ENCODE measurements around the gene RFFL.

Gene RFFL

DNA sequence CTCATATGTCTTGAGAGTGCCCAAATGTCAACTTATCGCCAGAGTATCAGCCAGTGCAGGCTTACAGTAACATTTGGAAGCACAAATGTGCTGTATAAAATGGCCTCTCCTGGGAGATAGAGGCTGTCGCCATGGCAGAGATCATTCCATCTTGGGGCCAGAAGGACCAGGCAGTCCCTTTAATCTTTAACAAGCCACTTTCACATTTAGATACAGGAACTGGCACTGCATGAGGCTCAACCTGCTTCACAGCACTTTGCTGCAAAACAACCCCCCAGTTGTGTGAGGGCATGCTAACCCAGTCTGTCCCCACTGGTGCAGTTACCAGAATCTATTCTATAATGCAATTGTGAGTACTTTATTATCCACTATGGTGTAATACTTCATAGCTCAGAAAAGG is 4.7 kb upstream of the RFFL start (continued):
- TF ChIP-seq, protein P1, sequence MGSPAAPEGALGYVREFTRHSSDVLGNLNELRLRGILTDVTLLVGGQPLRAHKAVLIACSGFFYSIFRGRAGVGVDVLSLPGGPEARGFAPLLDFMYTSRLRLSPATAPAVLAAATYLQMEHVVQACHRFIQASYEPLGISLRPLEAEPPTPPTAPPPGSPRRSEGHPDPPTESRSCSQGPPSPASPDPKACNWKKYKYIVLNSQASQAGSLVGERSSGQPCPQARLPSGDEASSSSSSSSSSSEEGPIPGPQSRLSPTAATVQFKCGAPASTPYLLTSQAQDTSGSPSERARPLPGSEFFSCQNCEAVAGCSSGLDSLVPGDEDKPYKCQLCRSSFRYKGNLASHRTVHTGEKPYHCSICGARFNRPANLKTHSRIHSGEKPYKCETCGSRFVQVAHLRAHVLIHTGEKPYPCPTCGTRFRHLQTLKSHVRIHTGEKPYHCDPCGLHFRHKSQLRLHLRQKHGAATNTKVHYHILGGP (tag by site-specific recombination; IDR thresholded peaks at IDR 0.05) = no peak

DNA sequence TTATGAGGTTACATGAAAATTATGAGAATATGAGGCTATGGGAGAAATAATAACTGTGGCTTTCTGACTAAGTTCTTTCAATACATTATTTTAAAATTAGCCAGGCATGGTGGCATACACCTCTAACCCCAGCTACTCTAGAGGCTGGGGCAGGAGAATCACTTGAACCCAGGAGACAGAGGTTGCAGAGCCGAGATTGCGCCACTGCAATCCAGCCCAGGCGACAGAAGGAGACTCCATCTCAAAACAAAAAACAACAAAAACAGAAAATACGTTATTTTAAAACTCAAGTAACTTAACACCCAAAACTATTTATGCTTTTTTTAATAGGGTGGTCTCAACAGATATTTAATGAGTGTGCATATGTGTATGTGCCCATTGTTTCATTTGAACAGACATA is 2.4 kb upstream of the RFFL start:
- POLR2A ChIA-PET = no interaction called here
- CTCF ChIA-PET = interaction anchor here (0.6 to 3.3 kb wide), 3 partner anchors 24 to 272 kb away, joined by 4 to 18 read pairs (median 12); partner anchors contain the start of gene RAD51D
- TF ChIP-seq ZNF521 (tag by site-specific recombination; IDR thresholded peaks at IDR 0.05) (no peak), ZSCAN30 (tag by site-specific recombination; IDR thresholded peaks at IDR 0.05) (no peak), ZNF777 (tag by site-specific recombination; IDR thresholded peaks at IDR 0.05; ENCODE audit: borderline replicate concordance) (no peak), ZIC2 (tag by site-specific recombination; IDR thresholded peaks at IDR 0.05) (no peak), ZNF132 (tag by site-specific recombination; IDR thresholded peaks at IDR 0.05; ENCODE audit: borderline replicate concordance) (no peak), ZNF768 (tag by site-specific recombination; IDR thresholded peaks at IDR 0.05) (no peak)
- TF ChIP-seq, protein P2, sequence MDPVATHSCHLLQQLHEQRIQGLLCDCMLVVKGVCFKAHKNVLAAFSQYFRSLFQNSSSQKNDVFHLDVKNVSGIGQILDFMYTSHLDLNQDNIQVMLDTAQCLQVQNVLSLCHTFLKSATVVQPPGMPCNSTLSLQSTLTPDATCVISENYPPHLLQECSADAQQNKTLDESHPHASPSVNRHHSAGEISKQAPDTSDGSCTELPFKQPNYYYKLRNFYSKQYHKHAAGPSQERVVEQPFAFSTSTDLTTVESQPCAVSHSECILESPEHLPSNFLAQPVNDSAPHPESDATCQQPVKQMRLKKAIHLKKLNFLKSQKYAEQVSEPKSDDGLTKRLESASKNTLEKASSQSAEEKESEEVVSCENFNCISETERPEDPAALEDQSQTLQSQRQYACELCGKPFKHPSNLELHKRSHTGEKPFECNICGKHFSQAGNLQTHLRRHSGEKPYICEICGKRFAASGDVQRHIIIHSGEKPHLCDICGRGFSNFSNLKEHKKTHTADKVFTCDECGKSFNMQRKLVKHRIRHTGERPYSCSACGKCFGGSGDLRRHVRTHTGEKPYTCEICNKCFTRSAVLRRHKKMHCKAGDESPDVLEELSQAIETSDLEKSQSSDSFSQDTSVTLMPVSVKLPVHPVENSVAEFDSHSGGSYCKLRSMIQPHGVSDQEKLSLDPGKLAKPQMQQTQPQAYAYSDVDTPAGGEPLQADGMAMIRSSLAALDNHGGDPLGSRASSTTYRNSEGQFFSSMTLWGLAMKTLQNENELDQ (tag by site-specific recombination; IDR thresholded peaks at IDR 0.05; ENCODE audit: low read depth) = no peak

DNA sequence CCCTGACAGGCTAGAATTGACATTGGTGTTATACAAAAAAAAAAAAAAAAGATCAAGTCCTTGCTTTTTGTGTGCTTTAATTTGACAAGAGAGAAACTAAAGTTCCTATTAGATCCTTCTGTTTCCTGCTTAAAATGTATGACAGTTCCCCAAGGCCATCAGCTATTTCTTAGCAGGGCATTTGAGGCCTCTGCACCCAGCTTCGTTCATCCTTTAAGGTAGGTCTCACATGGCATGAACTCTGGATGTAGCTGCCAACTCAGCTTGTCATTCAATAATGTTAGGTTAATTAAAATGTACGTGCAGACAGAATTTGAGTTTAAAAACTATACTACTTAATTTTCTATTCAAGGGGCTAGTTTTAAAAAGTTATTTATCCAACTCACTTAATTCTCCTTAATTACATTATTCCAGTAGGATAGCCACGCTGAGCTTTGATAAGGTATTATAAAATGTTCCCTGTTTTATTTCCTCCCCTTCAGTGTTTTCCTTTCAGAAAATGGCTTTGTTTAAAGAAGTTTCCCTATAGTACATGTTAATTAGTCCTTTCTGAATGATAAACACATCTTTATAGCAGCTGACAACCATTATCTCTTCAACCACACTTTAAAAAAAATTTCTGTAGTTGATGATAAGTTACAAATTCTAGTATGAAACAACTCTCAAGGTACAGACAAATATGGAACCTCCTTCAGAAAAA is 1.2 kb upstream of the RFFL start:
- POLR2A ChIA-PET = interaction anchor here (0.6 to 1.2 kb wide), 2 partner anchors 28 to 309 kb away, joined by 3 read pairs; no protein-coding TSS in a partner anchor
- TF ChIP-seq ZNF175 (tag by site-specific recombination; IDR thresholded peaks at IDR 0.05) (no peak), ZNF747 (tag by site-specific recombination; IDR thresholded peaks at IDR 0.05) (no peak), ZBTB20 (tag by site-specific recombination; IDR thresholded peaks at IDR 0.05) (no peak)
- TF ChIP-seq, protein P3, sequence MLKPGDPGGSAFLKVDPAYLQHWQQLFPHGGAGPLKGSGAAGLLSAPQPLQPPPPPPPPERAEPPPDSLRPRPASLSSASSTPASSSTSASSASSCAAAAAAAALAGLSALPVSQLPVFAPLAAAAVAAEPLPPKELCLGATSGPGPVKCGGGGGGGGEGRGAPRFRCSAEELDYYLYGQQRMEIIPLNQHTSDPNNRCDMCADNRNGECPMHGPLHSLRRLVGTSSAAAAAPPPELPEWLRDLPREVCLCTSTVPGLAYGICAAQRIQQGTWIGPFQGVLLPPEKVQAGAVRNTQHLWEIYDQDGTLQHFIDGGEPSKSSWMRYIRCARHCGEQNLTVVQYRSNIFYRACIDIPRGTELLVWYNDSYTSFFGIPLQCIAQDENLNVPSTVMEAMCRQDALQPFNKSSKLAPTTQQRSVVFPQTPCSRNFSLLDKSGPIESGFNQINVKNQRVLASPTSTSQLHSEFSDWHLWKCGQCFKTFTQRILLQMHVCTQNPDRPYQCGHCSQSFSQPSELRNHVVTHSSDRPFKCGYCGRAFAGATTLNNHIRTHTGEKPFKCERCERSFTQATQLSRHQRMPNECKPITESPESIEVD (tag by site-specific recombination; IDR thresholded peaks at IDR 0.05) = peak; percentile 58
- CTCF ChIA-PET = interaction anchor here (0.6 to 3.3 kb wide), 9 partner anchors 10 to 522 kb away, joined by 3 to 18 read pairs (median 4); partner anchors contain the start of gene RAD51D
- Histone ChIP-seq H3K36me3 (ENCODE audit: control insufficient read depth in 2 of 2, insufficient read depth in 1 of 2, low read length in 2 of 2) (no peaks in the 10 kb centered on the region), H3K4me1 (ENCODE audit: control insufficient read depth, insufficient read depth, low read length) (peaks cover 17% of the 10 kb centered on the region), H3K4me3 (ENCODE audit: low read depth, low read length) (no peak overlapping the region), H3K9me3 (ENCODE audit: control insufficient read depth, insufficient read depth, low read depth, low read length) (no peaks in the 10 kb centered on the region), H3K27ac (ENCODE audit: extremely low read depth, low read depth, low read length) (0 out of 2 replicates have a peak overlapping the region, but pooled peaks have one; percentile 77)

More for the DNA sequence above, 2.4 kb upstream of the RFFL start:
- H3K9me3 ChIP-seq (ENCODE audit: control insufficient read depth, insufficient read depth, low read depth, low read length) = no peaks in the 10 kb centered on the region
- no peak overlapping the region for H3K4me3 ChIP-seq (ENCODE audit: low read depth, low read length)
- H3K4me1 ChIP-seq (ENCODE audit: control insufficient read depth, insufficient read depth, low read length) = peaks cover 17% of the 10 kb centered on the region
- no peak overlapping the region for H3K27ac ChIP-seq (ENCODE audit: extremely low read depth, low read depth, low read length)
- H3K36me3 ChIP-seq (ENCODE audit: control insufficient read depth in 2 of 2, insufficient read depth in 1 of 2, low read length in 2 of 2) = no peaks in the 10 kb centered on the region

DNA sequence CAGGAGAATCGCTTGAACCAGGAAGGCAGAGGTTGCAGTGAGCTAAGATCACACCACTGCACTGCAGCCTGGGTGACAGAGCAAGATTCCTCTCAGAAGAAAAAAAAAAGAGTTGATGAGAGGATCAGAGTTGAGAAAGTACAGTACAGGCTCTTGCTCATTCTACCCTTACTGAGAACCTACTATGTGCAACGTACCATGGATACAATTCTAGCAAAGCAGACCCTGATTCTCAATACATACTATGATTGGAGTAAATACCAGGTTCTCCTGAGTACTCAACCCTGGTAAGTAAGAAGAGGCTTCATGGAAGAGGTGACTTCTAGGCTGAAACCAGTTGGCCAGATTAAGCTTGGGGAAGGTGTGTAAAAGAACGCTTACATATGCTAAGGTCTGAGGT is 1.2 kb downstream of the RFFL start:
- Histone ChIP-seq H3K27ac (ENCODE audit: extremely low read depth, low read depth, low read length) (no peak overlapping the region), H3K4me3 (ENCODE audit: low read depth, low read length) (no peak overlapping the region), H3K36me3 (ENCODE audit: control insufficient read depth in 2 of 2, insufficient read depth in 1 of 2, low read length in 2 of 2) (no peaks in the 10 kb centered on the region), H3K9me3 (ENCODE audit: control insufficient read depth, insufficient read depth, low read depth, low read length) (no peaks in the 10 kb centered on the region), H3K4me1 (ENCODE audit: control insufficient read depth, insufficient read depth, low read length) (peaks cover 17% of the 10 kb centered on the region)
- TF ChIP-seq ZNF138 (tag by site-specific recombination; IDR thresholded peaks at IDR 0.05; ENCODE audit: borderline replicate concordance) (no peak), ZNF416 (tag by site-specific recombination; IDR thresholded peaks at IDR 0.05) (no peak), ZNF549 (tag by site-specific recombination; IDR thresholded peaks at IDR 0.05) (no peak)
- TF ChIP-seq, protein P2 (tag by site-specific recombination; IDR thresholded peaks at IDR 0.05; ENCODE audit: low read depth) = no peak
- TF ChIP-seq, protein P4, sequence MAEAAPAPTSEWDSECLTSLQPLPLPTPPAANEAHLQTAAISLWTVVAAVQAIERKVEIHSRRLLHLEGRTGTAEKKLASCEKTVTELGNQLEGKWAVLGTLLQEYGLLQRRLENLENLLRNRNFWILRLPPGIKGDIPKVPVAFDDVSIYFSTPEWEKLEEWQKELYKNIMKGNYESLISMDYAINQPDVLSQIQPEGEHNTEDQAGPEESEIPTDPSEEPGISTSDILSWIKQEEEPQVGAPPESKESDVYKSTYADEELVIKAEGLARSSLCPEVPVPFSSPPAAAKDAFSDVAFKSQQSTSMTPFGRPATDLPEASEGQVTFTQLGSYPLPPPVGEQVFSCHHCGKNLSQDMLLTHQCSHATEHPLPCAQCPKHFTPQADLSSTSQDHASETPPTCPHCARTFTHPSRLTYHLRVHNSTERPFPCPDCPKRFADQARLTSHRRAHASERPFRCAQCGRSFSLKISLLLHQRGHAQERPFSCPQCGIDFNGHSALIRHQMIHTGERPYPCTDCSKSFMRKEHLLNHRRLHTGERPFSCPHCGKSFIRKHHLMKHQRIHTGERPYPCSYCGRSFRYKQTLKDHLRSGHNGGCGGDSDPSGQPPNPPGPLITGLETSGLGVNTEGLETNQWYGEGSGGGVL (tag by site-specific recombination; IDR thresholded peaks at IDR 0.05) = no peak
- ChIA-PET CTCF (interaction anchor here (0.6 kb wide), 1 partner anchor 15 kb away, joined by 3 read pairs; no protein-coding TSS in a partner anchor), POLR2A (interaction anchor here (1.8 kb wide), 1 partner anchor 27 kb away, joined by 4 read pairs; no protein-coding TSS in a partner anchor)
